Panc1 (cell line): ENCODE results near the gene ZBTB47. TPM values are rescaled to one million over a fixed set of nuclear protein-coding genes. Genes with fewer than 3 reads are reported as not detected.

Experiments used
- ATAC-seq: fragments of 200-7000 bp; cut with Tn5 transposase; 2 replicates; pipeline ENCODE4 v1.9.1; 2020; ENCODE audit warnings: mild to moderate bottlenecking, moderate library complexity
- BruUV-seq: library from RNA; stranded (reverse); fragments of 400-500 nt; replicated peaks from 2 replicates; lab custom pipeline; 2021; lab: Mats Ljungman, UMichigan
- CTCF ChIA-PET: fragments of 300-600 bp; sonication (Branson Sonifier 250); formaldehyde crosslinking; loops from one replicate; lab custom pipeline; 2022; ENCODE audit warnings: antibody characterized with exemption; lab: Charles Lee
- POLR2A ChIA-PET: fragments of 300-600 bp; sonication (Branson Sonifier 250); formaldehyde crosslinking; loops from one replicate; lab custom pipeline; 2022; ENCODE audit warnings: antibody characterized with exemption; lab: Charles Lee
- DNase-seq: peaks from one replicate; pipeline ENCODE4 v3.0.0-alpha.2; 2010; ENCODE audit warnings: low read depth, low spot score
- H3K27ac ChIP-seq: 2 replicates; pipeline ENCODE4 v1.5.1; 2011; ENCODE audit warnings: mild to moderate bottlenecking, low read length, inconsistent platforms
- H3K27me3 ChIP-seq: fragments of 200-500 bp; sonication (Bioruptor generic); 2 replicates; pipeline ENCODE4 v1.6.0; 2014; ENCODE audit warnings: low read length, inconsistent platforms; ENCODE audit not compliant: control insufficient read depth, insufficient read depth
- H3K36me3 ChIP-seq: fragments of 200-500 bp; sonication (Bioruptor generic); 2 replicates; pipeline ENCODE4 v1.5.1; 2014; ENCODE audit warnings: inconsistent platforms, mild to moderate bottlenecking, low read length, moderate library complexity; ENCODE audit not compliant: control insufficient read depth, insufficient read depth
- H3K4me1 ChIP-seq: 2 replicates; pipeline ENCODE4 v1.5.1; 2011; ENCODE audit warnings: inconsistent platforms, mild to moderate bottlenecking, low read length, moderate library complexity; ENCODE audit not compliant: control insufficient read depth, insufficient read depth
- H3K4me3 ChIP-seq, 2 experiments: 2 replicates each; pipeline ENCODE4 v1.5.1; 2011 to 2012; ENCODE audit warnings: low read depth in 2 of 2, low read length in 2 of 2, mild to moderate bottlenecking in 2 of 2, inconsistent platforms in 1 of 2, moderate library complexity in 1 of 2
- H3K9me3 ChIP-seq: fragments of 200-500 bp; sonication (Bioruptor generic); 2 replicates; pipeline ENCODE4 v1.5.1; 2014; ENCODE audit warnings: low read depth, mild to moderate bottlenecking, inconsistent platforms, low read length, moderate library complexity; ENCODE audit not compliant: control insufficient read depth, insufficient read depth
- CTCF ChIP-seq: fragments of 450-650 bp; IDR thresholded peaks from 2 replicates; pipeline ENCODE4 v1.5.1; 2017; ENCODE audit warnings: mild to moderate bottlenecking
- POLR2AphosphoS5 ChIP-seq: IDR thresholded peaks from 2 replicates; pipeline ENCODE4 v1.6.1; 2012; ENCODE audit warnings: mild to moderate bottlenecking, low read depth, low read length, moderate library complexity
- REST ChIP-seq, 2 experiments: IDR thresholded peaks; 2 replicates each; pipeline ENCODE4 v1.6.1; 2011 to 2012; ENCODE audit warnings: low read depth in 2 of 2, control low read depth in 1 of 2, low read length in 1 of 2, mild to moderate bottlenecking in 1 of 2, moderate library complexity in 1 of 2; ENCODE audit not compliant: insufficient read depth in 1 of 2
- SIN3A ChIP-seq: IDR thresholded peaks from 2 replicates; pipeline ENCODE4 v1.6.1; 2012; ENCODE audit warnings: low read depth, mild to moderate bottlenecking, low read length, moderate library complexity, borderline replicate concordance; ENCODE audit not compliant: insufficient read depth
- TCF7L2 ChIP-seq: IDR thresholded peaks from 2 replicates; pipeline ENCODE4 v1.6.1; 2011; ENCODE audit warnings: mild to moderate bottlenecking, low read depth, low read length, inconsistent platforms
- in situ Hi-C: cut with HindIII; loops from 2 replicates; pipeline ENCODE4 v1.10.0; 2016; ENCODE audit warnings: low sequenced_read_pairs, low pct_unique_long_range_greater_than_20kb
- intact Hi-C: fragments of 100-400 bp; cut with micrococcal nuclease; formaldehyde crosslinking; loops from one replicate; pipeline ENCODE4 v1.10.0; 2022; ENCODE audit not compliant: unreplicated experiment
- total RNA-seq: library from RNA; stranded (reverse); gene quantifications from one replicate; pipeline ENCODE4 v1.2.1, GENCODE V29; 2021; ENCODE audit not compliant: unreplicated experiment

The ZBTB47 gene
- total RNA-seq, 1 experiment from 2014 or later, result 3.6 TPM

GRCh38 chr3:42714171-42714852, 60.8 kb downstream of the ZBTB47 start:
- TF ChIP-seq POLR2AphosphoS5 (no peak), REST (IDR thresholded peaks at IDR 0.05; ENCODE audit: insufficient read depth in 1 of 2, low read depth in 2 of 2, low read length in 1 of 2) (no peak), CTCF (no peak), SIN3A (no peak), TCF7L2 (no peak)
- no peaks in the 10 kb centered on the region for H3K27me3 ChIP-seq
- ChIA-PET CTCF (no interaction called here), POLR2A (no interaction called here)
- H3K4me3 ChIP-seq, result no peak overlapping the region
- H3K36me3 ChIP-seq, result no peaks in the 10 kb centered on the region
- H3K27ac ChIP-seq, result no peak overlapping the region
- no peak for ATAC-seq
- no TSS peak for BruUV-seq
- no peaks in the 10 kb centered on the region for H3K4me1 ChIP-seq
- DNase-seq, result no peak
- no peaks in the 10 kb centered on the region for H3K9me3 ChIP-seq
- in situ Hi-C loops, result no loop called here
- intact Hi-C loops, result no loop called here

Other genes with a start within 250 kb of the ZBTB47 start
- not detected for gene LYZL4, start 243.1 kb upstream of the ZBTB47 start, total RNA-seq
- gene VIPR1, start 151.1 kb upstream of the ZBTB47 start, total RNA-seq, result 0.41 TPM
- 45.9 TPM for gene SEC22C, start 71.7 kb upstream of the ZBTB47 start, total RNA-seq
- gene SS18L2, start 62.8 kb upstream of the ZBTB47 start, total RNA-seq, result 27.5 TPM
- gene NKTR, start 53.0 kb upstream of the ZBTB47 start, total RNA-seq, result 39.0 TPM
- not detected for gene KLHL40, start 31.8 kb downstream of the ZBTB47 start, total RNA-seq
- gene HHATL, start 49.1 kb downstream of the ZBTB47 start, total RNA-seq, result not detected
- gene CCDC13, start 119.6 kb downstream of the ZBTB47 start, total RNA-seq, result 0.82 TPM
- 74.6 TPM for gene HIGD1A, start 150.8 kb downstream of the ZBTB47 start, total RNA-seq
- gene ACKR2, start 155.7 kb downstream of the ZBTB47 start, total RNA-seq, result not detected
- 0.08 TPM for gene CYP8B1, start 222.2 kb downstream of the ZBTB47 start, total RNA-seq